GM21529 (cell line): ENCODE data around the gene ELP4.

Source experiments
- ATAC-seq: cut with Tn5 transposase; IDR thresholded peaks from one replicate; pipeline ENCODE4 v1.9.1; 2021; ENCODE audit not compliant: unreplicated experiment

The ELP4 gene

DNA sequence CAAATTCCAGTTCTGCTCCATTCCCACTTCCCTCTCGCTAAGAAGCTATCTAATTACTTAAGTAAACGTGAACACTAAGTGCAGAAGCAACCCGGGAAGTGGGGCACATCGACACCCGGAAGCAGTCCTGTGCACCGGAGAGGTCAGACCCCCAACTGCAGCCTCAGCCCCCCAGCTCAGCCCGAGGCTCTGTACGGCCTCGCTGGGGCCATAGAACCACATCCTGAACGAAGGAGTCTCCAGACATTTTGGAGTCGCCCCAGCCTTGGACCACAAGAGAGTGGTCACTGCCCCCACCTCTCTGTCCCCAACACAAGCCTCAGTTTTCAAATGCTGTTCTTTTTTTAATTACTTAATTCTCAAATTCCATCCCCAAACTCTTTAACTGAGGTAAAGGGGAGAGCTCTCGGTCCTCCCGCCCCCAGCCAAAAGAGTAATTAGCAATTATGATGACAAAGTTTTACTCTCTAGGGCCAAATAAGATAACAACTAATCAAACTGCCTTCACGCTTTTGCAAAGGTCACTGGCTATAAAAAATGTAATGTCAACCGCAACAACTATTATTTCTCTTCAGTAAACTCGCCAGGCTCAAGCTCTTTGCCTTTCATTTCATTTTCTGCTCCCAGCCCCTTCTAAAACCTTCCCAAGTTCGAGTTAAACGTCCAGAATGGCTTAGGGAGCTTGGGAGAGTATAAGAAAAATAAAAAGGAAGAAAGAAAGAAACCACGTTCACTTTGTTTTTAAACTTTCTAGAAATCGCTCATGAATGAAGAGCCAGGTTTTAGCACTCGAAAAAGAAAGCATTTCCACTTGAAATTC, 299.4 kb downstream of the ELP4 start:
- ATAC-seq, result no peak

DNA sequence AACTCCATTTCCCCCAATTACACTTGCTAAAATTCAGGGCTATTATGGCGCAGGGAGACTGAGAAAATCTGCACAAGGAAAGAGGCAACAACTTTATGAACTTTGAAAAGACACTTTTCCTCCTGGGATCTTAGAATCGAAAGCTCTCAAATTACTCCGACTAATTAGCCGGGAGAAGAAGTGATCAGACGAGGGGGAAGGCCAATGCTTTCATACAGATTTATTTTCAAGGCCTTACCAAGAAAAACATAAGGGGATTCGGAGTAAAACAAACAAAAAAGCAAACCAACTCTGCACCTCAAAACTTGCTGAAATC, 299.9 kb downstream of the ELP4 start:
- ATAC-seq, result no peak

DNA sequence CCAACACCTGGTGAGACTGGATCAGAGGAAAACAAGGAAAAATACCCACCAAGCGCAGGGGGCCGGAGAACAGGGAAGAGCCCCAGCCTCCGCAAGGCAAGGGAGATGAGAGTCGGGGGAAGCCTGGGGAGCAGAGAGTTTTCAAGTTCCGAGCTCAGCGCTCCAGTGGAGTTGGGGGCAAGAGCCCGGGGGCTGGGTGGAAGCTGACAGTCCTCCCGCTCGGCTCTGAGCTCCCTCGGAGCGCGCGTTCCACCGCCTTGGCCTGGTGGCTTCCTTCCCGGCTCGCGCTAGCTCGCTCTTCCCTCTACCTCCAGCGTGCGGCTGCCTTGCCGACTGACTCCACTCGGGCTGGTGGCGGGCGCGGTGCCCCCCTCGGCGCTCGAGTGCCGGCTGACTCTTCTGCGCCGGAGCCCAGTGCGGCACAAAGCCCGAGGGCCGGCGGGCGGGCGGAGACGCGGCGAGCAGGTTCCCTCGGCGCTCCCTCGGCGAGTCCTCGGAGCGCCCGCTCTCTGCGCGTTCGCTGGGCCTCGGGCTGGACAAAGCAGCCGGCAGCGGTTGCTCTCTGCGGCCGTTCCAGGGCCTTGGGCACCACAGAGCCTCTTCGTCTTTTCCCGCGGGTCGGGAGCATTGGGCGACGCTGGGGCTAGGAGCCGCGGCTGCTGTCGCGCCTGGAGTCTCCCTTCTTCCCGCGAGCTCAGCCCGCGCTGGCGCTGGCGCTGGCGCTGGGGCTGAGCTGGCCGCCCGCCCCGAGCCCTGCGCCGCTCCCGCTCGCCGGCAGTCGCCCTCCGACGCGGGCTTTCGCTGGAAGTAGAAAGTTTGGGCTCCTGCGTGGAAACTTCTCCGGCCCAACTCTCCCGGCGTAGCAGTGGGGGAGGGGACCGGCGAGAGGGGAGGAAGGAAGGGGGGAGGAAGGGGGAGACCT, 300.6 kb downstream of the ELP4 start:
- ATAC-seq, result no peak

DNA sequence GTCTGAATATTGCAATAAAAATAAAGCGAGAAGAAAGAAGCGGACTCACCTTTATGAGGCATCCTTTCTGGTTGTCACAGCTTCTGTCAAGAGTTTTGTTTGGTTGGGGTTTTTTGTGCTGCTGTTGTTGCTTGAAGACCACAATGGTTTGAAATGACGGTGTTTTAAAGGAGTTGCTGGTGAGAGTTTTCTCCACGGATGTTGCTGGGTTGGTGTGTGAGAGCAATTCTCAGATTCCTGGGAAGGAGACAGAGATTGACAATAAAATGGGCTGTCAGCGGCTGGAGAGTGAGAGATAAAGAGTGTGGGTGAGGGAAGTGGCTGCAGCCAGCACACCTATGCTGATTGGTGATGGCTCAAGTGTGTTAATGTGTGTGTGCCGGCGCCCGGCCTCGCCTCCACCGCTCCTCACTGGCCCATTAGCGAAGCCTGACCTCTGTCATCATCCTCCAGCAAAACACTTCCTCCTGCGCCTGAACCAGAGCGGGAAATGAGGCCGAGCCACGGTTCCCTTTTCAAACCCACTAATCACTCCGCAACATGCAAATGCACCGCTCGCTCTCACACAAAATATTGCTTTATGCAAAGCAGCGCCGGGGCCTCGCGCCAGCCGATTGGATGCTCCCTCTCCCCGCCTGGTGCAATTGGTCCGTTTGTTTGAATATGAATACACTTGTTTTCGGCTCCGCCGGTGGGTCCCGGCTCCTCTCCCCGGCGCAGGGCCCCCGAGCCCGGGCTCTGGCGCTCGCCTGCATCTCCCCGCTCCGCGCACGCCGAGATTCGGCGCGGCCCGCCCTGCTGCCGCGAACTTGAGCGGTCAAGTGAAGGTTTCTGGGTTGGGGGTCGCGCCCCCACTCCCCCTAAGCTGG, 301.4 kb downstream of the ELP4 start, which contains the start of gene PAX6:
Gene PAX6 (minus strand): TSS at position 544 of the 869 bp plus-strand sequence. CDS start 4,911 bp downstream, outside the sequence.
- peak; percentile 65 for ATAC-seq

DNA sequence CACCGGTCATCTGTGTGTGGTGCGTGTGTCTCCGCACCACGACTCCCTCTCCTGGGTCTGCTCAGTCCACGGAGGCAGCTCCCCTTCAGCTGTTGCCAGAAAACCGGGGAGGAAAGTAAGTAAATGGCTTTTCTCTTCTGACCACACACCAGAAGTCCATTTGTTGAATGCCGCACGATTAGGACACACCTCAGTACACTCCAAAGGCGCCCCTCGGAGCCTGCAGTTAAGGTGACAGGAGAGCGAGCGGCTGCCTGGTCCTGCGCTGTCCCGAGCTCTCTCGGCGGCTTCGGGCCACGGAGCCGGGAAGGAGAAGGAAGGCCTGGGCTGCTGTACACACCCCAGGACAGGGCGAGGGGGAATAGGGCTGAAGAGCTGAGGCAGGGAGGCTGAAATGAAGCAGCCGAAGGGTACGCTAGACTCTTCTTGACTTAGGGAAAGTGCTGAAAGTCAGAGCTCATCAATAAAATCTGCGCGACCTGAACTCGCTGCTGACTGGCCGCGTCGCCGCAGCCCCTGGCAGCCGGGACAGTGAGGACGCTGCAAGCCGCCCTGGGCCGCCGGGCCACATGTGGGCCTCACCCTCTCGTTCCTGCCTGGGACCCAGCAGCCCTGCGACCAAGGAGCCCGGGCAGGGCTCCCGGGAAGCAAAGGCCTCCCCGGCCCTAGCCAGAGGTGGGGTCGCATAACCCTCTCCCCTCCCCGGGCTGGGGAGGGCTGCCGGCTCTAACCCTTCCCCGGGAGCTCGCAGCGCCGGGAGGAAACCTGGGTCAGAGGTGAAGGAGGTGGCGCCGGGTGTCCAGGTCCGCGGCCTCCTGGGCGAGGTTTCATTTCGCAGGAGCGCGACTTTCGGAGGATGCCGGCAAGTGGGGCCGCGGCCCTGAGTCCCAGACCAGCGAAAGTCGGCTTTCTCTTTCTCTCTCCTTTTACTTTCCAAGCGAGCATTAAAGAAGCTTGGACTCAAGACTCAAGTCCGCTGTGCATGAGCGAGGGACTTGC, 303.1 kb downstream of the ELP4 start:
- no peak for ATAC-seq

DNA sequence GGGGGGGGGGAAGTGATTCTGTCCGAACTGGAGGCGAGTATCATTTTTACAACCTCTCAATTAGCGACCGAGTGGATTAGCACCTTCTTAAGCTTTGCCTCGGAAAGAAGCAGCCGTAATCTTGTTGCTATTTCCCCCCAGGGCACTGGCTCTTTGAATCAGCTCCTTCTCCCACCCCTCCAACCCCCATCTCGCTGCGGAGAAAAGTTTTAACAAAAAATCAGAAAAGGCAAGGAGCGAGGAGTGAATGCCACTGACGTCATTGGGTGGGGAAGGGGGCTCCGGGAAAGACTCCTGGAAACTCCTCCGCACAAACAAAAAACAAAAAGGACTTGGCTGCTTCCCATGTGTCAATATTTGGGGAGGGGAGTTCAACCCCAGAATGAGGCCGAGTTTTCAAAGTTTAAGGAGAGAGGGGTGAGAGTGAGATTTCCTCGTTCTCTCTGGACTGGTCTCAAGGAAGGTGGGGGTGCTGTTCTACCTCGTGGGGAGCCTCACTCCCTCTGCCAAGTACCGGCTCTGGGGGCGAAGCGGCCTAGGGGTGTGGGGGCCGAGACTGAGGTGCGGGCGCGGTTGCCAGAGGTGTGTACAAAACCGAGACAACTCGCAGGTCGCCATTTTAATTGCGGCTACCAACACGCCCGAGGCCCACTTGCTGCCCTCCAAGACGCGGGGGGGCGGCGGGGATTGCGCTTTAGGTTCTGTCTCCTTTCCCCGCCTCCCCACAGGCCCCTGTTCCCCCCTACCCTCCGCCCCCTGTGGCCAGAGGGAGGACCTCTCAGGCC, 304.0 kb downstream of the ELP4 start:
- ATAC-seq, result no peak

DNA sequence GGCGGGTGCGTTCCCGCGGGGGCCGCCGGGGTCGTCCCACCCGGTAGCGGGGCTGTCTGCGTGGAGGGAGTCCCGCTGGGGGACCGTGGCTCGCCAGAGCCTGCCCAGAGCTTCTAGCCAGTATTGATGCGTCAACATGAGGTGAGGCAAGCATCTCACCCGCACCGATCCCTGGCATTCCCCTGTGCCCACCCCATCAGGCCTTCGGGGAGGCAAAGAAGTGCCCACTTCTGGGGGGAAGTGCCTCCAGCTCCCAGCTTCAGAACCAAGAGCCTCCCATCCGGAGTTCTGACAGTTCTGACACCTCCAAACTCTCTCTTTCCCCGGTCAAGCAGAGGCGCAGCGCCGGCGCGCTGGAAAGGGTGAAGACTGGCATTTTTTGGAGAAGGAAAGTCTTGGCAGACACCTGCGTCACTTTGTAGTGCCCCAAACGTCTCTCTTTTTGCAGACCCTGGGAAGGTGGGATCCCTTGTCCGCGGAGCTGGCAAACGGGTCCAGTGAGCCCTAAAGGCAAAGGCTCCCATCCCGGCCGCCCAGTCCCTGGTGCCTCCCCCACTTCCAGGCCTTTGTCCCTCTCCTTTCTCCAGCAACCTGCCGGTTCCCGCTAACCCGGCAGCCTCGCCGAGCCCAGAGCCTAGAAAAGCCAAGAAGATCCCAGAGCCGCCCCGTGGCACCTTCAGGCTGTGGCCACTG, 304.8 kb downstream of the ELP4 start:
- no peak for ATAC-seq

DNA sequence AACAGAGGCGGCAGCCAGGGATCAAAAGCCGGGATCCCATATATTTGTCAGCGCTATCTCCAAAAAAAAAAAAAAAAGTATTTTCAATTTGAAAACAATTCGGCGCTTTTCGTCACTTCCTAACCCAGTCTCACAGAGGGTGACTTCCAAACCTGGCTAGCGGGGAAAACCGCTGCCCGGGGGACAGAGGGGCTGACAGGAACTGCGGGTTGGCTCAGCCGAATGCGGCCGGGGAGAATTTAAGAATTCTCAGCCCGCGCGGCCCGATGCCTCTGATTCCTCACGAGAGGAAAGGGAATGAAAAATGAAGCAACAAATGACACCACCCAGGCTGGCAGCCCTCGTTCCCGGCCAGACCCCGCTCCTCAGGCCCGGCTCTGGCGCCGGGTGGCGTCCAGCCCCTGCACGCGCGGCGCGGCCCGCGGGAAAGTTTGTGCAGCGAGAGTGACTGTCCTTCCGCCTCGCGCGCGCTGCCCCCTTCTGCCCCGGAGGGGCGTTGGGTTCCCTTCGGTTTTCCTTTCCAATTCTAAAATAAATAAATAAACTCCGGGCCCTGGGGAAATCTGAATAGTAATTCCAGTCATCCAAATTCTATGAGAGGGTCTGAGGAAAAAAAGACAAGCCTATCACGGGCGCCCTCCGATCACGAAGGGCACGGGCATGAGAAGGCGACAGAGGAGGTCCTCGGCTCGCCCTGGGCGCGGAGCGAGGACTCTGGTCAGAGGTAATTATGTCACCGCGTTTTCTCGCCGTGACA, 306.3 kb downstream of the ELP4 start:
- ATAC-seq, result no peak

DNA sequence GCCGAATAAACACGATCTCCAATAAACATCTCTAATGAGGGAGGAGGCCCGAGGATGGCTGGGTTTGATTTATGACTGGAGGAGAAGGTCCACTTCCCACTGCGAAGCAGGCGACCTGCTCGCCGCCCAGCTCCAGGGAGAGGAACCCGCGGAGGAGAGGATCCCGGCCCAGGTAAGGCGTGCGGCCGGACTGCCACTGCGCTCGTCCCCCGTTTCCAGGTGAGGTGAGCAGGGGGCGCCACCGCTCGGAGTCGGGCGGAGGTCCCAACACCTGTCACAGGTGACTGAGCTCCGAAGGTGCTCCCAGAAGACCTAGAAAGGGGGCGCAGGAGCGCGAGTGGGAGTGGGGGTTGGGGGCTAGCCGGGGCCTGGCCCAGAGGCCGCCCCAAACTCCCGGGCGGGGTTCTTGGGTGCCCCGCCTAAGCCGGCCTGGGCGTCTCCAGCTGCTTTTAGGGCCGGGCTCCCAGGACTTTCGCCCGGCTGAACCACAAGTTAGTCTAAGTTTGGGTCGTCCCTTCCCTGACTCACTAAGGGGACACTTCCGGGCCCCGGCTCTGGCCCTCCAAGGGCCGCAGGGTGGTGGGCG, 307.0 kb downstream of the ELP4 start:
- ATAC-seq, result no peak

DNA sequence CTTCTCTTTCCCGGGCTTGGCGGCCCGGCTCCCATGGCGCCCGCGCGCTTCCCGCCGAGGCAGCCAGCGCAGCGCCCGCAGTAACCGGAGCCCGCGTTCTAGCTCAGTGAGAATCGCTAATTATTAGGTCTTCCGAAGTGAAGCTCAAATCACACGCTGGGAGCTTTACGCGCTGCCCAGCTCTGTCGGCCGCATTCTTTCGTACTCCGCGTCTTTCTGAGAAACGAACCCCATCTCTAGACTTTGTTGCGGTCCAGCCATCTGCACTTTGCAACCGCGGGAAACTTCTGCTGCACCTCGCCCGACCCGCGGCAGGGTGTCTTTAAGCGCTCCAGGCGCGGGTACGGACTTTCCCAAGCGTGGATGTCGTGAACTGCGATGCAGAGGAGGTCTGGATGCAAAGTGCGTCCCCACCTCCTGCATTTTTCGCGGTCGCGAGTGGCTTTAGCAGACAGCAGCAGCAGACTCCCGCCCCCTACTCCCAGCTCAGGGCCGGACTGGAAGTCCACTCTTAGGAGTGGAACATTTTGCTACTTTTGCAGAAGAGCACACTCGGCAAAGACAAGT, 307.6 kb downstream of the ELP4 start:
- ATAC-seq, result no peak

DNA sequence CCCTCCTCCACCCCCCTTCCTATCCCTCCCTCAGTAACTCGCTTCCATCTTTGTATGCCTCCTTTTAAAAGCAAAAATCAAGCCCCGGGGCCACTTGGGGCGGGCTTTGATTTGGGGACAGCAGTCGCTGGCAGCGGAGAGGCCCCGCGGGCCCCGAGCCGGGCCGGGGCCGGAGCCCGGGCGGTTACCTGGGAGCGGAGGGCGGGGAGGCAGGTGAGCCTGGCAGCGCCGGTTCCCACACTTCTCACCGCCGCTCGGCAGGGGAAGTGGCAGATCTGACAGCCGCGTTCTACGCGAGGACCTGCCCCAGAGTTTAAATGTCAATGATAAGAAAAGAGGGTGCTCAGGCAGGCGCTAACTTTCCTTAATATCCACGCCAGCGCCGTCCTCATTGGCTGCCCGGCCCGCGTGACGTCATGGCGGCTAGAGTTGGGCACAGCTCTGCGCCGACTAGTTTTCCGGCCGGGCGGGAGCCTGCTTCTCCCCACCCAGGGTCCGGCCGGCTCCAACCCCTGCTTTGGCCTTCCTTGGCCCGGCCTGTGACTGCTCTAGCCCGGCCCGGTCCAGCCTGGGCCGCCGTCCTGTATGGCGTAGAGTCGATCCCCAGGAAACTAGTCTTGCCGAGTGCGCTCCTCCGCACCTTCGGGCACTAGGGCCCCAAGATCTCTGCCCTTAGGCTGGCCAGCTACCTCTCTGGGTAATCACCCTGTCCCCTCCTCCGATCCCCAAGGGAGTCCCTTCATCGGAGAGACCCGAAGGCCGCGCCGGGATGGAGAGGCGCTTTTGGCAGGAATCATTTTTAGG, 308.3 kb downstream of the ELP4 start:
- no peak for ATAC-seq

DNA sequence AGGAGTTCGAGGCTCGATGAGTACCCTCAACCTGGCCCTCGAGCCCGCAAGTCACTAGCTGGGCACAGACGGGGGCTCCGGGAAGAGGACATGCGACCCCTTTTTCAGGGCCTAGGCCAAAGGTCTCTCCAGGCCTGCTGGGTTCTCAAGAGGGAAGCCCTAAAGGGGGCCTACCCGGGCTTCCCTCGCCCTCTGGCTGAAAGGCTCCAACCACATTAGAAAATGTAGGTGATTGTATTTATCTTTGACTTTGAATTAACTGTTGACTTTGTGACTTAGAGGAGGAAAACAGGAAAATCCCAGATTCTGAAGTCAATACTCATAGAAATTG, 308.8 kb downstream of the ELP4 start:
- ATAC-seq, result no peak

DNA sequence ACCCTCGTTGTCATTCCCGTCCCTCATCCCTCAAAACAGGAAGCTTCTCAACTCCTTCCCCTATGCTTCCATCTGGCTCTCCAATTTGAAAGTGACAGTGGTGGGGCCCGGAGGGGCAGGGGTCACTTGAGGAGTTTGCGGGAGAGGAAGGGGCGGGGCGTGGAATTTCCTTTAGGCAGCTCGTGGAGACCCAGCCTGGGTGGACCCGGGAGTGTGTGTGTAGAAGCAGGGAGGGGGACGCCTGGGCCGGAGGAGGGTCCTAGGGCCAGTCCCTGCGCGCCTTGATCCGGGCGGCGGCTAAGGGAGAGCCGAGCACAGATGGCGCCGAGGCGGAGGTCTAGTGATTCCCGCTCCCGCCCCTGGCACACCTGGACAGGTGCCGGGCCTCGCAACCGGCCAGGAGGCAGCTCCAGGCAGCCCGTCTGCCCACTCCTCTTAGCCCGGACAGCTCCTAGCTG, 309.3 kb downstream of the ELP4 start:
- no peak for ATAC-seq

DNA sequence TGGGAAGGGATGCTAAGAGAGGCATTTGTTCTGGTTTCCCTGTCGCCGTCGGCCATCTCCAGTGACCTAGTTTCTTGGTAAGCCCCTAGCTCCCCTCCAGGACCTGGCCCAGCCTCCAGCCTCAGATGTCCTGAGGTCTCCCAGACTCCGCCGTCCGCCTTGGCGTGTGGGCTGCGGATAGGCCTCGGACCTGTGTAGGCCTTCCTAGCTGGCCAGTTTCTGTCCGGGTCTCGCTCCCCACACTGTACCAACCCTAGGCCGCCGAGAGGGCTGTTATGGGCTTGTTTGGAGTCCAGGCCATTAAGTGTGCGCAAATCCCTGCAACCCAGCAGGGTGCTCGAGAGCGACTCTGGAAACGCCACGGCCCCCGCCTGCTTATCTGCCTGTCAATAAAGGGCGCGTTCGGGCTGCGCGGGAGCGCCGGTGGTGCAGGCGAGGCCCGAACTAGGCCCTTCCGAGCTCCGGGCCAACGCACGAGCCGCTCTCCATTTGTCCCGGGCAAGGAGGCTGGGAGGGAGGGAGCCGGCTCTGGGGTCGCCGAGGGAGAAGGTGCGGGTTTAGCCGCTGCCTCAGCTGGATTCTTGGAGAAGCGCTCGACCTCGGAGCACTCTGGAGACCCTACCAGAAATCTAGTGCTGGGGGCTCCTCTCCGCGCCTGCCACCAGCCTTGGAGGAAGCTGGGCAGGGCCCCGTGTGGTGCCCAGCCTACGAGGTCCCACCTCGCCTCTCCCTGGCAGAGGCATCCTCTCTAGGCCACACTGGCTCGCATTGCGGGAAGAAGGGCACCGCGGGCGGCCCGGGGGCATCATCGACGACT, 310.3 kb downstream of the ELP4 start:
- ATAC-seq, result no peak

DNA sequence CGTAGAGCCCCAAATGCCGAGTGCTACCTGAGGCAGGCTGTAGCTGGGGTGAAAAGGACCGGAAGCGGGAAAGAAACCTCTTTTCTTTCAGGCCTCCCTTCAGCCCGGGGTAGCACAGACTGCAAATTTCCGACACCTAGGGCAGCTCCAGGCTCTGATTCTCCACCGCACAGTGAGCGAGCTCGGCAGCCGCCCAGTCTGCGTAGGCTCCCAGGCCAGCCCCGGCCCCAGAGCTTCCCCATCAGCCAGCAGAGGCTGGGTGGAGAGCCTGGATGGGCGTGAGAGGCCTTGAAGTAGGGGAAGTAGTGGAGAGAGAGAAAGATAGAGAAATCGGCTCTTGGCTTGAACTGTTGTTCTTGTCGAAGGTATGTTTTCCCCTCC, 310.9 kb downstream of the ELP4 start:
- ATAC-seq, result no peak
